HG02759 (cell line): ENCODE results near the gene HSD11B1.

Experiments
- ATAC-seq: cut with Tn5 transposase; IDR thresholded peaks from one replicate; pipeline ENCODE4 v1.9.1; 2021; ENCODE audit warnings: mild to moderate bottlenecking, moderate library complexity; ENCODE audit not compliant: unreplicated experiment

Gene HSD11B1

GRCh38 chr1:209751627-209752231, 47.1 kb downstream of the HSD11B1 start:
- peak; percentile 50 for ATAC-seq

DNA sequence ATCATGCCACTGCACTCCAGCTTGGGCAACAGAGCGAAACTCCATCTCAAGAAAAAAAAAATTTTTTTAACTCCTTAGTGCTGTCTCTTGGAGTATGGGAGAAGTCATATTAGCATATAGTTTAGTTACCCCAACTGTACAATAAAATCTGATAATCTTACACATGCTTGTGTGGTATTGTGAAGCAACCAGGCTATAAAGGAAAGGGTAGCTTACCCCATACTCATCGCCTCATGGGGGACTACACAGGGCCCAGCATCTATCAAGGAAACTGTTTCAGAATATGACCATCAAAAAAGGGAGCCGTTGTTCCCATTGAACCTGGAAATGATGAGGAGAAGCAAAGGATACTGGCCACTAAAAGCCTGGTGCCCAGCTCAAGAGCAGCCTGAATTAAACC, 48.2 kb downstream of the HSD11B1 start:
- ATAC-seq = no peak

- ATAC-seq = no peak
These were observed 50.6 kb downstream of the HSD11B1 start for GRCh38 chr1:209755256-209755655.

DNA sequence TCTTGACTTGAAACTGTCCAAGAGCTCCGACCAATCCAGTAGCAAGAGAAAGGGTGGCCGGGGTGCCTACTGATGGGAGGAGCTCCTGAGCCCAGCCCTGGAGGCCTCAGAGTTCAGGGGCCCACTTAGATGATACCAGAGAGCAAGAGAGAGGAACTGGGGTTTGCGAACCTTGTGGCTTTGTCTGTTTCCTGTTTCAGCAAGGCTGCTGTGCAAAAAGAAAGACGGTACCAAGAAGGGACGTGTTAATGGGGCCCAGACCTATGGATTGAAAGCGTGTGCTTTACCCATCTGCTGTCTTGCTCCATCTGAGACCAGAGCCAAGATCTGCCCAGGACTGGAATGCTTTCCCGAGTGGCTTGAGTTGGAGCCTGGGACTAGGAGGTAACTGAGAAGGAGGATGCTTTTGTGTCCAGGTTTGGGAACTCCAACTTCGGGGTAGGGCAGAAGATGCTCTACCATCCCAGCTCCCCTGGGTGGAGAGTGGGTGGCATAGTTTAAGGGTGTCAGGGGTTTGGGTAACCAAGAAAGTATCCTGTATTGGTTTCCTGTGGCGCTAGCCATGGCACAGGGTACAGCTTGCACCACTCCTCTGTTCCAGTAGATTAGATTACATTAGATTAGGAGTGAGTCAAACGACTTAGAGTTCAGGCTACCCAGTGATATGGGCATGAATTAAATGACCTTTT, 51.4 kb downstream of the HSD11B1 start, which contains the start of gene TRAF3IP3:
Gene TRAF3IP3 (plus strand): TSS at position 128 of the 689 bp plus-strand sequence. CDS start 3,987 bp downstream, outside the sequence.
- ATAC-seq = peak; percentile 67

GRCh38 chr1:209756615-209757445, 52.2 kb downstream of the HSD11B1 start:
- ATAC-seq = peak; percentile 33

DNA sequence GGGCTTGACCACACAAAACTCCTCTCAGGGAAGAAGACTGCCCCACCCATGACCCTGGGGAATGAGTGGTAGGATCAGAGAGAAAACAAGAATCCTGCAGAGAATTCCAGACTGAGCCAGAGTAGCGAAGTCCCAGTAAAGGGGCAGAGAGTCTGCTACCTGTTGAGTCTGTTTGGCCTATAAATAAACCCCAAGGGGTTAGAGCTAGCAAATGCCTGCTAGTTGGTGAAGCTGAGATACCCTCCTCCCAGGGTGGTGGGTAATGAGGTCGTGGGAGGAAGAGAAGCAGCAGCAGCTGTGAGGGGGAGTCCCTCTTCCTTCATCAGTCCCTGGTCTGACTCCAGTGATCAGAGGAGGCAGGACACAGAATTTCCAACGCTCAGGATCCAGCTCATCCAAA, 53.8 kb downstream of the HSD11B1 start:
- no peak for ATAC-seq

GRCh38 chr1:209759829-209760359, 55.2 kb downstream of the HSD11B1 start:
- ATAC-seq = no peak

DNA sequence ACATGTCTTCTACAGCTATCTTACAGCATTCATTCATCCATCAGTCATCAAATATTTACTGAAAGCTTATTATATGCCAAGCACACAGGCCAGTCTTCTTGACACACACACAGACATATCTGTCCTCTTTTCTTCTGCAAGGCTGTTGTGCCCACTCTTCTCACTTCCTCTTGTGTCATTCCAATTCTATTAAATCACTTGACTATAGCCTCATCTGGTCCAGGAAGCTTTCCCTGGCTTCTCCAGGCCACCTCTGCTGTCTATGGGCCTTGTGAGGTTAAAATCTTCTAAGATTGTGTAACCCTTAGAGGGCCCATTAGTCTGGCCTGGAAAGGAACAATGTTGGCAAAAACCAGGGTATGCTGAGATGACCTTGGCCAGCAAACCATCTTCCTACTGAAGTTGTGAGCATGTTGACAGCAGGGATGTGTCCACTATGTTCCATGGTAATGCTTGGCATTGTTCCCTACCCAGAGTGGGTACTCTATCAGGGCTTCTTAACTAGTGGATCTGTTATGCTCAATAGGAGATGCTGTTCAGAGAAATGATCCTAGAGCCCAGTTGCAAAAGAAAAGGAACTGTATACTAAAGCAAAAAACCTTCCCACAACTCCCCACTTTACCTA, 56.5 kb downstream of the HSD11B1 start:
- ATAC-seq = no peak

GRCh38 chr1:209766051-209766450, 61.4 kb downstream of the HSD11B1 start:
- no peak for ATAC-seq

- no peak for ATAC-seq
These were observed 62.5 kb downstream of the HSD11B1 start for GRCh38 chr1:209767096-209767495.

DNA sequence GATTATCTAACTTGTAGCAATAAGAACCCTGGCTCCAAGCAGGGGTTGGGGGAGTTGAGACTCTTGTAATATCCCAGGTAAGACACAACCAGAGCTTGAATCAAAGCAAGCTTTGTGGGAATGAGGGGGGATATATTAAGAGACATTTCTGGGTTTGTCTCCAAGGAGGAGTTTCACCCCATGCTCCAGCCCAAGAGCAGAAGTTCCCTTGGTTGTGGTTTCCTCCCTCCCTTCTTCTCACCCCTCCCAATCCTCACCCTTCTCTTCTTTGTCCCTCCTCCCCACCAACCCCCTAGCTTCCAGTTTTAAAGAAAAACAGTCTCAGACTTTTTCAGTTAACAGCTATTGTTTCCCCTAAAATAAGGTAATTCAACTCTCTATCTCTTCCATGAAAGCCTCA, 63.1 kb downstream of the HSD11B1 start:
- ATAC-seq = no peak

DNA sequence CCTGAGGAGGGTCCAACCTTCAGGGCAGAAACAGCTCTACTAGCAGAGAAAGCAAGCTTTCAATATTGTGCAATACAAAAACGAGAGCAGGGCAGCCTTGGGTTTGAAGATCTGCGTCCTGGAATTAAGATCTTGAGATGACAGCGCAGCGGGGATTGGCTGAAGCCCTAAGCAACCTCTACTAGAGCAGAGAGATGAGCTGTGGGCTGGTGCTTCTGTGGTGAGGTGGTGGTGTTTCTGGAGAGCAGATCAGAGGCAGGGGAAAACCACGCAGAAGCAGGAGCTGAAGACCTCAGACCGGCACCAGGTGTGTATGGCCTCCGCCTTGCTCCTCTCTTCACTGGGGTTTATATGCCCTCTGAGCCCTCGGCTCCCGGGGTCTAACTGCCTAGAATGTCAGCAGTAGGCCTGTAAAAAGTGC, 63.7 kb downstream of the HSD11B1 start:
- peak; percentile 87 for ATAC-seq

DNA sequence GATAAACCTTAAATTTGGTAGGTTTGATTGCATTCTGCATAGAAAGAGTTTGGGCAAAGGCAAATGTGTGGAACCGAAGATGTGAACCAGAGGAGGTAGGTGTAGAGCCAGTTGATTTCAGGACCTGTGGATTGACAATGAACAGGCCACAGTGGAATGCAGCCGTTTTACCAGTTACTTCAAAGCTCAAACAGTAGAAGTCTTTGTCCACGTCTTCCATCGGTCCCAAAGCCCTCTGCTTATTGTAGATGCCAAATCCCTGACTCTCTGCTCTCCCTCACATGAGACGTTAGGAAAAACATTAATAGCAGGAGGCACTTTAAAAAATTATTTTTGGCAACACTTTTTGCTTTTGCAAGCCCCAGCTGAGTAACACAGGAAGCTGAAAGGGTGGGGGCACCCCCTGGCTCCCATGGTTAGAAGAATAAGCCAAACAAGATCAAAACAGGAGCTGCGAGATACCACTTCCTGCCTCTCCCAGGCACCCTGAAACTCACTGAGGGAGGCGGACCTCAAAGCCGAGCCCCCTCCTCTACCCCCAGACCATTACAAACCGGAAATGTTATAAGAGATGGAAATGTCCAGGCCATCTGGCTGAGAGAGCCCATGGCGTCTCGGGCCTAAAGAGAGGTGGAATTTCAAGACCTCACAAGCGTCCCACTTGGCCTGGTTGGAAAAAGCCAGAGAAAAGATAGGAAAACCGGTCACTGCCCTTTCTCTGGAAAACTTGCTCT, 64.7 kb downstream of the HSD11B1 start:
- ATAC-seq = peak; percentile 74

- no peak for ATAC-seq
These were observed 65.3 kb downstream of the HSD11B1 start for GRCh38 chr1:209769971-209770370.

DNA sequence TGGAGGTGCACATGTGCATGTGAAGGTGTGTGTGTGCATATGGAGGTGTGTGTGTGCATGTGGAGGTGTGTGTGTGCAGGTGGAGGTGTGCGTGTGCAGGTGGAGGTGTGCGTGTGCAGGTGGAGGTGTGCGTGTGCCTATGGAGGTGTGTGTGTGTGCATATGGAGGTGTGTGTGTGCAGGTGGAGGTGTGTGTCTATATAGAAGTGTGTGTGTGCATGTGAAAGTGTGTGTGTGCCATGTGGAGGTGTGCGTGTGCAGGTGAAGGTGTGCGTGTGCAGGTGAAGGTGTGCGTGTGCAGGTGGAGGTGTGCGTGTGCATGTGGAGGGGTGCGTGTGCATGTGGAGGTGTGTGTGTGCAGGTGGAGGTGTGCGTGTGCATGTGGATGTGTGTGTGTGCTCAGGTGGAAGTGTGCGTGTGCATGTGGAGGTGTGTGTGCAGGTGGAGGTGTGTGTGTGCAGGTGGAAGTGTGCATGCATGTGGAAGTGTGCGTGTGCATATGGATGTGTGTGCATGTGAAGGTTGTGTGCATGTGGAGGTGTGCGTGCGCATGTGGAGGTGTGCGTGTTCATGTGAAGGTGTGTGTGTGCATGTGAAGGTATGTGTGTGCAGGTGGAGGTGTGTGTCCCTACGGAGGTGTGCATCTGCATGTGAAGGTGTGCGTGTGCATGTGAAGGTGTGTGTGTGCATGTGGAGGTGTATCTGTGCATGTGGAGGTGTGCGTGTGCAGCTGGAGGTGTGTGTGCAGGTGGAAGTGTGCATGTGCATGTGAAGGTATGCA, 66.2 kb downstream of the HSD11B1 start:
- no peak for ATAC-seq

DNA sequence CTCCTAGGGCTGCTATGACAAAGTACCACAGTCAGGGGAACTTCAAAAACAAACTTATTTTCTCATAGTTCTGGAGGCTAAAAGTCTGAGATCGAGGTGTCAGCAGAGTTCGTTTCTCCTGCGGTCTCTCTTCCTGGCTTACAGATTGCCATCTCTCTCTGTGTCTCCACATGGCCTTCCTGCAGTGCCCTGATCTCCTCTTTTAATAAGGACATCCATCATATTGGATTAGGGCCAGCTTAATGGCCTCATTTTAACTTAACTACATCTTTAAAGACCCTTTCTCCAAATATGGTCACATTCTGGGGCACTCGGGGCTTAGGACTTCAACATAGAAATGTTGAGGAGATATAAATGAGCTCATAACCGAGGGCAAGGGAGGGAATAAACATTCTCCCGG, 67.5 kb downstream of the HSD11B1 start:
- no peak for ATAC-seq

- ATAC-seq = peak; percentile 45
These were observed 69.9 kb downstream of the HSD11B1 start for GRCh38 chr1:209774592-209774991.

GRCh38 chr1:209775678-209776077, 71.0 kb downstream of the HSD11B1 start:
- no peak for ATAC-seq

- ATAC-seq = no peak
These were observed 72.9 kb downstream of the HSD11B1 start for GRCh38 chr1:209777587-209777986.

- ATAC-seq = no peak
These were observed 73.5 kb downstream of the HSD11B1 start for GRCh38 chr1:209778102-209778501.
